HepG2 (cell line): ENCODE measurements around the gene MKRN1. TPM values are rescaled to one million over a fixed set of nuclear protein-coding genes. Genes with fewer than 3 reads are reported as not detected.

Source experiments
- BRCA1 ChIP-seq: sonication (generic); formaldehyde crosslinking; IDR thresholded peaks from 2 replicates; pipeline ENCODE4 v1.4.0; 2020; ENCODE audit warnings: missing genetic modification reagents
- HOXA9 ChIP-seq: sonication (generic); formaldehyde crosslinking; IDR thresholded peaks from 2 replicates; pipeline ENCODE4 v1.8.1; 2022; ENCODE audit warnings: missing genetic modification reagents, mild to moderate bottlenecking, moderate library complexity, borderline replicate concordance
- JUNB ChIP-seq: sonication (generic); formaldehyde crosslinking; IDR thresholded peaks from 2 replicates; pipeline ENCODE4 v1.8.0; 2022; ENCODE audit warnings: missing genetic modification reagents, mild to moderate bottlenecking, borderline replicate concordance
- MAF1 ChIP-seq: sonication (generic); formaldehyde crosslinking; IDR thresholded peaks from 2 replicates; pipeline ENCODE4 v1.5.0; 2020; ENCODE audit warnings: missing genetic modification reagents, borderline replicate concordance
- MED8 ChIP-seq: sonication (generic); formaldehyde crosslinking; IDR thresholded peaks from 2 replicates; pipeline ENCODE4 v1.8.1; 2023; ENCODE audit warnings: mild to moderate bottlenecking, missing genetic modification reagents; ENCODE audit not compliant: insufficient replicate concordance
- MNT ChIP-seq: fragments of 450-650 bp; IDR thresholded peaks from 2 replicates; pipeline ENCODE4 v1.6.1; 2016
- REST ChIP-seq, 2 experiments: IDR thresholded peaks; 2 replicates each; pipeline ENCODE4 v1.6.1; 2011 to 2012; ENCODE audit warnings: low read length in 2 of 2, borderline replicate concordance in 1 of 2, low read depth in 1 of 2, mild to moderate bottlenecking in 1 of 2, moderate library complexity in 1 of 2
- SALL2 ChIP-seq: sonication (generic); formaldehyde crosslinking; IDR thresholded peaks from 2 replicates; pipeline ENCODE4 v1.8.1; 2023; ENCODE audit warnings: mild to moderate bottlenecking, missing genetic modification reagents, inconsistent platforms
- ZFP1 ChIP-seq: IDR thresholded peaks from 2 replicates; pipeline ENCODE4 v1.6.1; 2016
- ZNF44 ChIP-seq: sonication (generic); formaldehyde crosslinking; IDR thresholded peaks from 2 replicates; pipeline ENCODE4 v1.5.1; 2020; ENCODE audit warnings: mild to moderate bottlenecking, missing genetic modification reagents
- ZNF562 ChIP-seq: sonication (generic); formaldehyde crosslinking; IDR thresholded peaks from 2 replicates; pipeline ENCODE4 v1.8.0; 2022; ENCODE audit warnings: missing genetic modification reagents, borderline replicate concordance
- ZNF709 ChIP-seq: sonication (generic); formaldehyde crosslinking; IDR thresholded peaks from 2 replicates; pipeline ENCODE4 v1.5.0; 2020; ENCODE audit warnings: mild to moderate bottlenecking, missing genetic modification reagents
- ZNF816 ChIP-seq: sonication (generic); formaldehyde crosslinking; IDR thresholded peaks from 2 replicates; pipeline ENCODE4 v1.8.0; 2022; ENCODE audit warnings: missing genetic modification reagents, mild to moderate bottlenecking, borderline replicate concordance
- polyA plus RNA-seq, 8 experiments: library from polyadenylated mRNA; depleted of rRNA in 3 of 8; stranded (reverse) in 7 of 8; unstranded in 1 of 8; fragments of >200 nt; fragmentation: Illumina TruSeq in 4 of 8; extraction: Trizol in 4 of 8; gene quantifications; 2 replicates each; pipeline versions ENCODE4 v1.2.1 to v1.2.3, GENCODE V29; 2011 to 2016; ENCODE audit warnings: low read depth in 4 of 8, missing spikeins in 1 of 8, mixed read lengths in 1 of 8; ENCODE audit not compliant: insufficient read depth in 1 of 8
- total RNA-seq, 5 experiments: library from RNA; depleted of rRNA; stranded (reverse); fragments of >200 nt; fragmentation: Illumina TruSeq; extraction: Trizol; gene quantifications; 2 replicates each; pipeline ENCODE4 v1.2.3, GENCODE V29; 2016; ENCODE audit warnings: low read depth in 1 of 5
- TF ChIP-seq, protein P1 (sequence below): sonication (generic); formaldehyde crosslinking; IDR thresholded peaks from 2 replicates; pipeline ENCODE4 v1.8.0; 2022; ENCODE audit warnings: mild to moderate bottlenecking, missing genetic modification reagents; ENCODE audit not compliant: insufficient replicate concordance
- TF ChIP-seq, protein P2 (sequence below): sonication (generic); formaldehyde crosslinking; IDR thresholded peaks from 2 replicates; pipeline ENCODE4 v1.4.0; 2020; ENCODE audit warnings: mild to moderate bottlenecking, missing genetic modification reagents
- TF ChIP-seq, protein P3 (sequence below): sonication (generic); formaldehyde crosslinking; IDR thresholded peaks from 2 replicates; pipeline ENCODE4 v1.4.0; 2020; ENCODE audit warnings: mild to moderate bottlenecking, missing genetic modification reagents, borderline replicate concordance

The MKRN1 gene
- total and polyA plus RNA-seq, 2 of the 13 experiments (the other 11 are each of a cell fraction or from before 2014, with no cell fraction given): 28.5 to 32.8 TPM

DNA sequence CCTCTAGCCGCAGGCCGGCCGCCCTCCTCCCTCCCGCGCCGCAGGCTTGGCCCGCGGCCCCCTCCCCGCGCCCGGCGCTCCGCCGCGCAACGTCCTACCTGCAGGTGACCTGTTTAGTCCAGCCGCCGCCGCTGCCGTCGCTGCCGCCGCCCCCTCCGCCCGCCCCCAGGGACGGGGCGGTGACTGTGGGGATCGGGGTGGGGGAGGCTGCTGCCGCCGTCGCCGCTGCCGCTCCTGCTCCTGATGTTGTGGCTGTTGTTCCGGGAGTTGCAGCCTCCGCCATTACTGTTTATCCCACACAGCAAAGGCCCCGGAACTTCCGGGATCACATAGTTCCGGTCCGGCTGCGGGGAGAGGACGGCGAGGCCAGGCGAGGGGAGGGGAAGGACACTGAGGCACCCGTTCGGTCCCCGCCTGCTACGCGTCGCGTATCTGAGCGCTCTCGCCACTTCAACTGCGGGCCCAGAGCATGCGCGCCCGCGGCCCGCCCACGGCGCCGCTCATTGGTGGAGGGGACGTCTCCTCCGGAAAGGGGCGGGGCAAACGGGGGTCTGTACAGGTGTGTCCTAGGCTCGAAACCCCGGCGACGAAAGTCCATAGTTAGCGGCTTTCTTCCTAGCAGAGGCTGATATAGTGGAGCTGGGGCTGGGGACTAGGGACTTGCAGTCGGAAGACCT, at the start of gene MKRN1 (continued):
- TF ChIP-seq REST (IDR thresholded peaks at IDR 0.05; ENCODE audit: borderline replicate concordance in 1 of 2, low read depth in 1 of 2, low read length in 2 of 2): no peak; a peak in 1 of 4 replicates
- TF ChIP-seq, protein P1, sequence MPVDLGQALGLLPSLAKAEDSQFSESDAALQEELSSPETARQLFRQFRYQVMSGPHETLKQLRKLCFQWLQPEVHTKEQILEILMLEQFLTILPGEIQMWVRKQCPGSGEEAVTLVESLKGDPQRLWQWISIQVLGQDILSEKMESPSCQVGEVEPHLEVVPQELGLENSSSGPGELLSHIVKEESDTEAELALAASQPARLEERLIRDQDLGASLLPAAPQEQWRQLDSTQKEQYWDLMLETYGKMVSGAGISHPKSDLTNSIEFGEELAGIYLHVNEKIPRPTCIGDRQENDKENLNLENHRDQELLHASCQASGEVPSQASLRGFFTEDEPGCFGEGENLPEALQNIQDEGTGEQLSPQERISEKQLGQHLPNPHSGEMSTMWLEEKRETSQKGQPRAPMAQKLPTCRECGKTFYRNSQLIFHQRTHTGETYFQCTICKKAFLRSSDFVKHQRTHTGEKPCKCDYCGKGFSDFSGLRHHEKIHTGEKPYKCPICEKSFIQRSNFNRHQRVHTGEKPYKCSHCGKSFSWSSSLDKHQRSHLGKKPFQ (CRISPR knock-in tag): peak; percentile 15
- no peak; the same call in 1 of the 2 replicates for TF ChIP-seq ZNF709 (CRISPR knock-in tag)
- TF ChIP-seq BRCA1 (CRISPR knock-in tag): no peak
- peak; percentile 37 for TF ChIP-seq MED8 (CRISPR knock-in tag)
- 0 out of 2 replicates have a peak, but pooled peaks have one; percentile 44 for TF ChIP-seq ZNF562 (CRISPR knock-in tag)
- peak; percentile 29; the same call in 1 of the 2 replicates for TF ChIP-seq MNT
- TF ChIP-seq ZFP1: no peak
- no peak for TF ChIP-seq MAF1 (CRISPR knock-in tag)
- no peak; the same call in 1 of the 2 replicates for TF ChIP-seq HOXA9 (CRISPR knock-in tag)
- TF ChIP-seq, protein P2, sequence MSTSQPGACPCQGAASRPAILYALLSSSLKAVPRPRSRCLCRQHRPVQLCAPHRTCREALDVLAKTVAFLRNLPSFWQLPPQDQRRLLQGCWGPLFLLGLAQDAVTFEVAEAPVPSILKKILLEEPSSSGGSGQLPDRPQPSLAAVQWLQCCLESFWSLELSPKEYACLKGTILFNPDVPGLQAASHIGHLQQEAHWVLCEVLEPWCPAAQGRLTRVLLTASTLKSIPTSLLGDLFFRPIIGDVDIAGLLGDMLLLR (CRISPR knock-in tag): 0 out of 2 replicates have a peak, but pooled peaks have one; percentile 49
- TF ChIP-seq, protein P3, sequence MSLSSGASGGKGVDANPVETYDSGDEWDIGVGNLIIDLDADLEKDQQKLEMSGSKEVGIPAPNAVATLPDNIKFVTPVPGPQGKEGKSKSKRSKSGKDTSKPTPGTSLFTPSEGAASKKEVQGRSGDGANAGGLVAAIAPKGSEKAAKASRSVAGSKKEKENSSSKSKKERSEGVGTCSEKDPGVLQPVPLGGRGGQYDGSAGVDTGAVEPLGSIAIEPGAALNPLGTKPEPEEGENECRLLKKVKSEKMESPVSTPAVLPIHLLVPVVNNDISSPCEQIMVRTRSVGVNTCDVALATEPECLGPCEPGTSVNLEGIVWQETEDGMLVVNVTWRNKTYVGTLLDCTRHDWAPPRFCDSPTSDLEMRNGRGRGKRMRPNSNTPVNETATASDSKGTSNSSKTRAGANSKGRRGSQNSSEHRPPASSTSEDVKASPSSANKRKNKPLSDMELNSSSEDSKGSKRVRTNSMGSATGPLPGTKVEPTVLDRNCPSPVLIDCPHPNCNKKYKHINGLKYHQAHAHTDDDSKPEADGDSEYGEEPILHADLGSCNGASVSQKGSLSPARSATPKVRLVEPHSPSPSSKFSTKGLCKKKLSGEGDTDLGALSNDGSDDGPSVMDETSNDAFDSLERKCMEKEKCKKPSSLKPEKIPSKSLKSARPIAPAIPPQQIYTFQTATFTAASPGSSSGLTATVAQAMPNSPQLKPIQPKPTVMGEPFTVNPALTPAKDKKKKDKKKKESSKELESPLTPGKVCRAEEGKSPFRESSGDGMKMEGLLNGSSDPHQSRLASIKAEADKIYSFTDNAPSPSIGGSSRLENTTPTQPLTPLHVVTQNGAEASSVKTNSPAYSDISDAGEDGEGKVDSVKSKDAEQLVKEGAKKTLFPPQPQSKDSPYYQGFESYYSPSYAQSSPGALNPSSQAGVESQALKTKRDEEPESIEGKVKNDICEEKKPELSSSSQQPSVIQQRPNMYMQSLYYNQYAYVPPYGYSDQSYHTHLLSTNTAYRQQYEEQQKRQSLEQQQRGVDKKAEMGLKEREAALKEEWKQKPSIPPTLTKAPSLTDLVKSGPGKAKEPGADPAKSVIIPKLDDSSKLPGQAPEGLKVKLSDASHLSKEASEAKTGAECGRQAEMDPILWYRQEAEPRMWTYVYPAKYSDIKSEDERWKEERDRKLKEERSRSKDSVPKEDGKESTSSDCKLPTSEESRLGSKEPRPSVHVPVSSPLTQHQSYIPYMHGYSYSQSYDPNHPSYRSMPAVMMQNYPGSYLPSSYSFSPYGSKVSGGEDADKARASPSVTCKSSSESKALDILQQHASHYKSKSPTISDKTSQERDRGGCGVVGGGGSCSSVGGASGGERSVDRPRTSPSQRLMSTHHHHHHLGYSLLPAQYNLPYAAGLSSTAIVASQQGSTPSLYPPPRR: no peak
- no peak for TF ChIP-seq JUNB (CRISPR knock-in tag)
- peak; percentile 87 for TF ChIP-seq SALL2
- no peak for TF ChIP-seq ZNF44
- no peak for TF ChIP-seq ZNF816 (CRISPR knock-in tag)
